ENCODE data around the gene RHBDD1.

Gene RHBDD1

DNA sequence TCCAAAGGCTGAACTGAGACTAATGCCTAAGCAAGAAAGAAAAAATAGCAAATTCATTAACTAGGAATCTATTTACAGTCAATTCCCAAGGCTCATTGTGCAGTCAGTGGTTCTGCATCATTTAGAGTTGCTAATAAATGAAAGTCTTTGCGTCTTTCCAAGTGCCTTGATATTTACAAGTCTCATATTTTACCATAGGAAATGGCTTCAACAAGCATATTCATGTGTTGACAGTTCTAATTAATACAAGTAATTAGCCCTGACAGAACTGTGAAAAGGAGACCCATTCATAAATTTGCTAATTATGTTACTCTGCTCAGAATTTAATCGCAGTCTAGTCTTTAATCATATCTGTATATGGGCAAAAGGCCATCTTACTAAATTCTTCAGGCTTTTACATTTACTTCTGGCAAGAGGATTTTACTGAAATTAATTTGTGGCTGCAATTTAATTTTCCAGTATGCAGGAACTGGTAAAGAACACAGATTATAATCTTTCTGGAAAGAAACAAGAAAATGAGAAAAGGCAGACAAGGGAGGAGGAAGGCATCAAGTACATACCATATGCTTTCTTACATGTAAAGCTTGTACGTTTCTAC is 126.4 kb downstream of the RHBDD1 start:
- H3K4me3 ChIP-seq (ENCODE audit: low read depth, low read length): no peak overlapping the region
- DNase-seq (ENCODE audit: low read depth): no peak
- TF ChIP-seq, protein P1, sequence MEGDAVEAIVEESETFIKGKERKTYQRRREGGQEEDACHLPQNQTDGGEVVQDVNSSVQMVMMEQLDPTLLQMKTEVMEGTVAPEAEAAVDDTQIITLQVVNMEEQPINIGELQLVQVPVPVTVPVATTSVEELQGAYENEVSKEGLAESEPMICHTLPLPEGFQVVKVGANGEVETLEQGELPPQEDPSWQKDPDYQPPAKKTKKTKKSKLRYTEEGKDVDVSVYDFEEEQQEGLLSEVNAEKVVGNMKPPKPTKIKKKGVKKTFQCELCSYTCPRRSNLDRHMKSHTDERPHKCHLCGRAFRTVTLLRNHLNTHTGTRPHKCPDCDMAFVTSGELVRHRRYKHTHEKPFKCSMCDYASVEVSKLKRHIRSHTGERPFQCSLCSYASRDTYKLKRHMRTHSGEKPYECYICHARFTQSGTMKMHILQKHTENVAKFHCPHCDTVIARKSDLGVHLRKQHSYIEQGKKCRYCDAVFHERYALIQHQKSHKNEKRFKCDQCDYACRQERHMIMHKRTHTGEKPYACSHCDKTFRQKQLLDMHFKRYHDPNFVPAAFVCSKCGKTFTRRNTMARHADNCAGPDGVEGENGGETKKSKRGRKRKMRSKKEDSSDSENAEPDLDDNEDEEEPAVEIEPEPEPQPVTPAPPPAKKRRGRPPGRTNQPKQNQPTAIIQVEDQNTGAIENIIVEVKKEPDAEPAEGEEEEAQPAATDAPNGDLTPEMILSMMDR (IDR thresholded peaks at IDR 0.05; ENCODE audit: control insufficient read depth, extremely low read depth, insufficient read depth): no peak

DNA sequence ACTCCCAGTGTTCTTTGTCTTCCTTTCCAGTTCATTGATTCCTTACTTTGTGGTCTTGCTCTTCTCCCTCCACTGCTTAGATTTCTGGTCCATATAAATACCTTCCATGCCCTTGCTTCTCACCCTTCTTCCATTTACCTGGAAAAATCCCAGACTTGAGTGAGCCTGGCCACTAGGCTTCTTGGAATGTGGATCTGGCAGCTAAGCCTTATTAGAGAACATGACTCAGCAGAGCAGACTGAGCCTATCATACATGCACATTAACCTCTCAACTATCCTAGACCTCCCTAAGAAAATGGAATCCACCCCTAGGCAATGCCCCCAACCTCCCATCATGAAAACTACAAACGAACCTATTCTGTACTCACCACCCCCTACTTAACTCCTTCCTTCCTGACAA is 127.7 kb downstream of the RHBDD1 start:
- no peak for DNase-seq (ENCODE audit: low read depth)
- TF ChIP-seq, protein P1 (IDR thresholded peaks at IDR 0.05; ENCODE audit: control insufficient read depth, extremely low read depth, insufficient read depth): no peak
- no peak overlapping the region for H3K4me3 ChIP-seq (ENCODE audit: low read depth, low read length)

DNA sequence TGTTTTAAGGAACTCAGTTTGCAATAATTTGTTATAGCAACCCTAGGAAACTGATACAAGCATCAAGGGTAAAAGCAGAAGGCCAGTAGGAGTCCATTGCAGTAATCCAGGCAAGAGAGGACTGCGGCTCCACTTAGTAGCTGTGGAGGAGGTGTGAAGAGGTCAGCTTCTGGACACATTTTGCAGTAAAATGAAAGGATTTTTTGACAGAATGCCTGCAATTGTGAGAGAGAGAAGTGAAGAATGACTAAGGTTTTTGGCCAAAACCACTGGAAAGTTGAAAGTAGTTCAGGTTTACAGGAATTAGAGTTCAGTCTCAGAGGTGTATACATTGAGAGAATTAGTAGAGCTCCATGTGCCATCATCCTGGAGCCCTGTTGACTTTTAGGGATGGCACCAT is 129.5 kb downstream of the RHBDD1 start:
- DNase-seq (ENCODE audit: low read depth): no peak
- H3K4me3 ChIP-seq (ENCODE audit: low read depth, low read length): no peak overlapping the region
- TF ChIP-seq, protein P1 (IDR thresholded peaks at IDR 0.05; ENCODE audit: control insufficient read depth, extremely low read depth, insufficient read depth): no peak

DNA sequence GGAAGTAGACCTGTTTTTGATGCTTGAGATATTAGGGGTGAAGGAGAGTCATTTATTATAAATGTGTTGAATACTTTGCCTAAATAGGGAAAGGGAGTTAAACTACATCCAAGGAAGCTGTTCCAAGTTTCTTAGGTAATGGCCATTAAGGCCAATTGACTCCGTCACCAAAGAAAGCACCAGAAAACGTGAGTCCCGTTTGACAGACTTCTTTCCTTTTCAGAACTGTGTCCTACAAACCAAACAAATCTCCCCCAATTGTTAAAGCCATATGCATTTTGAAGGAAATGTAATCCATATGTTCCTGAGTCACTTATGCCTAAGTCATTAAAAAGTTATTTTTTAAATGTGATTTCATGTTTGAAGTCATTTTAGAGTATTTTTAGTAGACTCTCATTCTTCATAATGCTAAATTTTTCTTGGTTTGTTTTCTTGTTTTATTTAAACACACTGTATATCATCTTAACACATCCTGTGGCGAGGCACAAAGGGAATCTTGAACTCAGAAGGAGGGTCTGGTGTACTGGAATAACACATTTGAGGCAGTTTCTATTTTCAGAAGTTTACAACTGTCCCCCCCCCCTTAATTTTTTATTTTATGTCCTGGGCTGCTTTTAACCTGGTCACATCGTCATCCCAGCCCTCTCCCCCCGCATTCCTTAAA is 133.7 kb downstream of the RHBDD1 start:
- H3K4me3 ChIP-seq (ENCODE audit: low read depth, low read length): no peak overlapping the region
- TF ChIP-seq, protein P1 (IDR thresholded peaks at IDR 0.05; ENCODE audit: control insufficient read depth, extremely low read depth, insufficient read depth): no peak
- no peak for DNase-seq (ENCODE audit: low read depth)

DNA sequence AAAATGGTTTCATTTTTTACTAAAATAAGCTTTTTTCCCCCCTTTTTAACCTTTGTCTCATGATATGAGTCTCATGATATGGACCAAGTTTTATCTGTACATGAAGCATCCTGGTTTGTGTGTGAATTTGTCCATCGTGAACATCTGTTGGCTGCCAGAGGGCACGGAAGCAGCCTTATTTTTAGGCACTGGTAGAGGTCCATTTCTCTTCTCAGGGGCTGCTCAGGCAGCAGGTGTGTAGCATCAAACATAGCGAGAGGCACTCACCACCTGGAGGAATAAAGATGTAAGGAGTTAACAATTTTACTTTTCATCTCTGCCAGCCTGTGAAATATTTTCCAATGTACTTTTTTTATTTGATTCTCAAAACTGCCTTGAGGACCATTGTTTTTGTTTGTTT is 134.5 kb downstream of the RHBDD1 start:
- TF ChIP-seq, protein P1 (IDR thresholded peaks at IDR 0.05; ENCODE audit: control insufficient read depth, extremely low read depth, insufficient read depth): no peak
- H3K4me3 ChIP-seq (ENCODE audit: low read depth, low read length): no peak overlapping the region
- DNase-seq (ENCODE audit: low read depth): no peak

DNA sequence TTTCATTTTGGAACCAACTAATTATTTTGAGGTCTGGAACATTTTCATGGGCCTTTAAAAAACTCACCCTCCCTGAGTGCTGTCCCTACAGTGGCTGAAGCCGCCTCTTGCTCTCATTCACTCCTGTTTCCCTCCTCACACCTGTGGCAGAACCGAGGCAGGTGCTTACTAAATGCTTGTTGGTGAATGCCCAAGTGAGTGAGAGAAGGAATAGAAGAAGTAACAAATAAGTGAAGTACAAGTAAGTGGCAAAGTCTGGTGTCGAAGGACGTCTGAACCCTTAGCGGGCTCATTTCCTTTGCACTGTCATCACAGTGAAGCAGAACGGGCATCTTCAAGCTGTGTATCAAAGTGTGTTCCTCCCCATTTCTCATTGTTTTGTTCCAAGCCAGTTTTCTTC is 135.2 kb downstream of the RHBDD1 start:
- TF ChIP-seq, protein P1 (IDR thresholded peaks at IDR 0.05; ENCODE audit: control insufficient read depth, extremely low read depth, insufficient read depth): no peak
- no peak overlapping the region for H3K4me3 ChIP-seq (ENCODE audit: low read depth, low read length)
- no peak for DNase-seq (ENCODE audit: low read depth)

DNA sequence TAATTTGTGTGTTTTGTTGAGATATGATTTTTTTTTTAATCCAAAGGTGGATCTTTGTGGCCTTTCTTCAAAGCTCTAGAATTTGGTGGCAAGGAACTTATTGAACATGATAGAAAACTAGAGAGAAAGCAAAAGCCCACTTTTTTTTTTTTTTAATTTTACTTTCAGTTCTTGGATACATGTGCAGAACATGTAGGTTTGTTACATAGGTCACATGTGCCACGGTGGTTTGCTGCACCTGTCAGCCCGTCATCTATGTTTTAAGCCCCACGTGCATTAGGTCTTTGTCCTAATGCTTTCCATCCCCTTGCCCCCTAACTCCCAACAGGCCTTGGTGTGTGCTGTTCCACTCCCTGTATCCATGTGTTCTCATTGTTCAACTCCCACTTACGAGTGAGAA is 135.9 kb downstream of the RHBDD1 start:
- no peak for DNase-seq (ENCODE audit: low read depth)
- TF ChIP-seq, protein P1 (IDR thresholded peaks at IDR 0.05; ENCODE audit: control insufficient read depth, extremely low read depth, insufficient read depth): no peak
- no peak overlapping the region for H3K4me3 ChIP-seq (ENCODE audit: low read depth, low read length)

All from LNCaP clone FGC (cell line).